Measurements from ENCODE around the gene RABAC1. TPM values are rescaled to one million over a fixed set of nuclear protein-coding genes. Genes with fewer than 3 reads are reported as not detected.

RABAC1 gene
- total and polyA plus RNA-seq, 2 donors from 2014 or later = 146 to 333 TPM

DNA sequence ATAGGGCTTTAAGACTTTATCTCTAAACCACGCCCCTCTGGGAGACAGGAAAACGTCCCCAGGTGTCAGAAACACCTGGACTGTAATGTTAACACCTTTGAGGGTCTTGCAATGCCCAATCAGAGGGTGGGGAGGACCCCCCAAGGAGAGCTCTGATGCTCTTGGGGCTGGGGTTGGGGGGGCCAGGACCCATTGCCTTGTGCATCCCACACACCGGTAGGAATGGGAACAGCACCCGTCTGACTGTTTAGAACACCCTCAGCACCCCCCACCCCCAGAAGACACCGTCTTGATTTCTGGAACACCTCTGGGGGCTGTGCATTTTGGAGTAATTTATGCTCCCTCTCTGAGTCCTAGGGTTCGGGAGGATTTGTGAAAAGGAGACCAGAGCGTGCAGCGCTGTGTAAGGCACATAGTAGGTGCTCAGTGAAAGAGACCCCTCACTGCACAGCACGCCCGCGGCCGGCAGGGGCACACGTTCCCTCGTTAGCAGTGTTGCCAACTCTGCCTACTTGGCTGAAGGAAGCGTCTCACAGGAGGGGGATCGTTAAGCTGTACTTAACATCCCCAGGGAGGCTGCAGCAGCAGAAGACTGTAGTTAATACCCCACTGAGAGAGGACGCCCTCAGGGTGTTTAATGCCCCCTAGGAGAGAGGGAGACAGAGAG is 28.1 kb downstream of the RABAC1 start:
- peaks cover 72% of the 10 kb centered on the region for H3K27me3 ChIP-seq (ENCODE audit: control insufficient read depth, insufficient read depth, low read length)
- TF ChIP-seq, protein P1, sequence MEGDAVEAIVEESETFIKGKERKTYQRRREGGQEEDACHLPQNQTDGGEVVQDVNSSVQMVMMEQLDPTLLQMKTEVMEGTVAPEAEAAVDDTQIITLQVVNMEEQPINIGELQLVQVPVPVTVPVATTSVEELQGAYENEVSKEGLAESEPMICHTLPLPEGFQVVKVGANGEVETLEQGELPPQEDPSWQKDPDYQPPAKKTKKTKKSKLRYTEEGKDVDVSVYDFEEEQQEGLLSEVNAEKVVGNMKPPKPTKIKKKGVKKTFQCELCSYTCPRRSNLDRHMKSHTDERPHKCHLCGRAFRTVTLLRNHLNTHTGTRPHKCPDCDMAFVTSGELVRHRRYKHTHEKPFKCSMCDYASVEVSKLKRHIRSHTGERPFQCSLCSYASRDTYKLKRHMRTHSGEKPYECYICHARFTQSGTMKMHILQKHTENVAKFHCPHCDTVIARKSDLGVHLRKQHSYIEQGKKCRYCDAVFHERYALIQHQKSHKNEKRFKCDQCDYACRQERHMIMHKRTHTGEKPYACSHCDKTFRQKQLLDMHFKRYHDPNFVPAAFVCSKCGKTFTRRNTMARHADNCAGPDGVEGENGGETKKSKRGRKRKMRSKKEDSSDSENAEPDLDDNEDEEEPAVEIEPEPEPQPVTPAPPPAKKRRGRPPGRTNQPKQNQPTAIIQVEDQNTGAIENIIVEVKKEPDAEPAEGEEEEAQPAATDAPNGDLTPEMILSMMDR (IDR thresholded peaks at IDR 0.05; ENCODE audit: borderline replicate concordance, extremely low read depth, insufficient read depth) = no peak
- intact Hi-C loops (cut with DNase I) = no loop called here

DNA sequence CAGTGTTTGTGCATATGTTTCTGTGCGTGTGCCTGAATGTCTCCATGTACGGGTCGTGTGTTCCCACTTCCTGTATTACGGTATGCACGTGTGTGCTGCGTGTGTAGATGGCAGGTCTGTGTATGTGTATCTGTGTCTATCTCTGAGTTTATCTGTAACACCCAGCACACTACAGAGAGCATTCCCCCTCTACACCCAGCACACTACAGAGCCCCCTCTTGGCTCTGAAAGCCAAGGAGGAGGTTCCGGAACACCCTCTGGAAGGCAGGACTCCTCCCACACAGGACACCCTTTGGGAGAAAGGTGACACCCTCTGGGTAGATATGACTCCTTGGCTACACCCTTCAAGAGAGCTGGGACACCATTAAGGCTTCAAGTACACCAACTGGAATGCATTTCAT is 28.8 kb downstream of the RABAC1 start:
- Histone ChIP-seq H3K27ac (ENCODE audit: low read depth in 2 of 2, low read length in 2 of 2) (no peak overlapping the region), H3K9ac (ENCODE audit: low read length in 3 of 3) (no peak overlapping the region), H3K9me3 (ENCODE audit: control insufficient read depth in 2 of 3, insufficient read depth in 1 of 3, low read length in 3 of 3) (no peaks in the 10 kb centered on the region), H3K4me1 (ENCODE audit: control insufficient read depth in 2 of 3, insufficient read depth in 2 of 3, low read depth in 1 of 3, low read length in 3 of 3) (peaks cover 0 to 6% (median 4%) of the 10 kb centered on the region in 3 donors), H3K36me3 (ENCODE audit: control insufficient read depth in 2 of 3, insufficient read depth in 3 of 3, low read length in 3 of 3) (no peaks in the 10 kb centered on the region), H3K4me3 (ENCODE audit: low read length in 3 of 3) (no peak overlapping the region), H3K27me3 (ENCODE audit: control insufficient read depth, insufficient read depth, low read length) (peaks cover 76% of the 10 kb centered on the region)
- FAIRE-seq = no peak
- TF ChIP-seq, protein P1 (IDR thresholded peaks at IDR 0.05; ENCODE audit: borderline replicate concordance, extremely low read depth, insufficient read depth) = no peak
- DNase-seq = no peak
- intact Hi-C loops (cut with DNase I) = no loop called here

More for the DNA sequence above, 28.1 kb downstream of the RABAC1 start:
- no peak overlapping the region for H3K27ac ChIP-seq (ENCODE audit: low read depth in 2 of 2, low read length in 2 of 2)
- H3K4me3 ChIP-seq (ENCODE audit: low read length in 3 of 3) = no peak overlapping the region
- no peak for FAIRE-seq
- no peak for DNase-seq
- no peak overlapping the region for H3K9ac ChIP-seq (ENCODE audit: low read length in 3 of 3)
- no peaks in the 10 kb centered on the region for H3K9me3 ChIP-seq (ENCODE audit: control insufficient read depth in 2 of 3, insufficient read depth in 1 of 3, low read length in 3 of 3)
- H3K36me3 ChIP-seq (ENCODE audit: control insufficient read depth in 2 of 3, insufficient read depth in 3 of 3, low read length in 3 of 3) = no peaks in the 10 kb centered on the region
- peaks cover 0 to 6% (median 4%) of the 10 kb centered on the region in 3 donors for H3K4me1 ChIP-seq (ENCODE audit: control insufficient read depth in 2 of 3, insufficient read depth in 2 of 3, low read depth in 1 of 3, low read length in 3 of 3)

DNA sequence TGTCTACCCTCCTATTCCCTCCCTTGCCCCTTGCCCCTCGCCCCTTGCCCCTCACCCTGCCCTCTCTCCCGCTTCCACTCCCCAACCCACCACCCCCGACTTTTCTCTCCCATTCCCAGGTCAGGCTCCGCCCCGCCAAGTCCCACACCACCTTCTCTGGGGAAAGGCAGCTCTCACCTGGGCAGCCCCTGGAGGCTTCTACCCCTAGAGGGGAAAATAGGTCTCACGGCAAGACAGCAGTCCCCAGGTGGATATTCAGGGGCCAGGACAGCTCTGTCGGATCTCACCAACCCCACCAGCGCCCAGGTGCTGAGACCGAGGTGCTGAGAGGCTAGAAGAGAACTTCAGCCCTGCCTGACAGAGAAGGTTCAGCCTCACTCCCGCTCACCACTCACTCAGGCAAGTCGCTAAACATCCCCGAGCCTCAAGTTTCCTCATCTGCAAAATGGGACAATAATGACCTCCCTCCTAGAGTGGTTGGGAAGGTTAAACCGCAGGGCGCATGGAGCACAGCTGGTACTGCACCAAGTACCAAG is 29.5 kb downstream of the RABAC1 start:
- DNase-seq (no peak), FAIRE-seq (no peak)
- H3K36me3 ChIP-seq (ENCODE audit: control insufficient read depth in 2 of 3, insufficient read depth in 3 of 3, low read length in 3 of 3) = no peaks in the 10 kb centered on the region
- H3K4me1 ChIP-seq (ENCODE audit: control insufficient read depth in 2 of 3, insufficient read depth in 2 of 3, low read depth in 1 of 3, low read length in 3 of 3) = peaks cover 0 to 6% (median 4%) of the 10 kb centered on the region in 3 donors
- H3K27ac ChIP-seq (ENCODE audit: low read depth in 2 of 2, low read length in 2 of 2) = no peak overlapping the region
- TF ChIP-seq, protein P1 (IDR thresholded peaks at IDR 0.05; ENCODE audit: borderline replicate concordance, extremely low read depth, insufficient read depth) = no peak
- intact Hi-C loops (cut with DNase I) = no loop called here
- H3K27me3 ChIP-seq (ENCODE audit: control insufficient read depth, insufficient read depth, low read length) = peaks cover 77% of the 10 kb centered on the region
- H3K9me3 ChIP-seq (ENCODE audit: control insufficient read depth in 2 of 3, insufficient read depth in 1 of 3, low read length in 3 of 3) = no peaks in the 10 kb centered on the region
- H3K4me3 ChIP-seq (ENCODE audit: low read length in 3 of 3) = no peak overlapping the region
- H3K9ac ChIP-seq (ENCODE audit: low read length in 3 of 3) = no peak overlapping the region

Data from kidney (tissue), 14 donors.